Prostate gland (tissue), 2 donors: ENCODE results near the gene PFDN5. TPM values are rescaled to one million over a fixed set of nuclear protein-coding genes. Genes with fewer than 3 reads are reported as not detected.

Experiments
- DNase-seq: peaks from one replicate; pipeline ENCODE4 v3.0.0-alpha.2; 2019; ENCODE audit warnings: low spot score
- H3K27ac ChIP-seq, 2 donors: fragments of 200-600 bp; sonication (generic); 2 replicates each; pipeline ENCODE4 v1.5.1; 2017 to 2019
- H3K27me3 ChIP-seq: fragments of 200-600 bp; sonication (generic); replicated peaks from 2 replicates; pipeline ENCODE4 v1.5.1; 2019; ENCODE audit not compliant: insufficient read depth
- H3K36me3 ChIP-seq, 2 donors: fragments of 200-600 bp; sonication (generic); 1 replicate in 1 of 2; 2 replicates in 1 of 2; pipeline versions ENCODE4 v1.5.1 to v1.8.1; 2017 to 2019
- H3K4me1 ChIP-seq: fragments of 200-600 bp; sonication (generic); replicated peaks from 2 replicates; pipeline ENCODE4 v1.5.1; 2019
- H3K4me3 ChIP-seq, 2 donors: fragments of 200-600 bp; sonication (generic); 2 replicates each; pipeline ENCODE4 v1.5.1; 2017 to 2019
- H3K9me3 ChIP-seq: fragments of 200-600 bp; sonication (generic); 2 replicates; pipeline ENCODE4 v1.5.1; 2017
- CTCF ChIP-seq, 4 experiments: fragments of 200-600 bp in 2 of 4; fragments of 450-650 bp in 2 of 4; sonication (generic) in 2 of 4; IDR thresholded peaks; 1 replicate in 3 of 4; 2 replicates in 1 of 4; pipeline ENCODE4 v1.5.1; 2016 to 2019; ENCODE audit warnings: antibody characterized with exemption in 4 of 4, mild to moderate bottlenecking in 2 of 4, moderate library complexity in 2 of 4
- POLR2A ChIP-seq: fragments of 450-650 bp; IDR thresholded peaks from one replicate; pipeline ENCODE4 v1.6.1; 2016; ENCODE audit warnings: antibody characterized with exemption, mild to moderate bottlenecking
- POLR2AphosphoS5 ChIP-seq: sonication (generic); formaldehyde crosslinking; IDR thresholded peaks from one replicate; pipeline ENCODE4 v1.6.1; 2017; ENCODE audit warnings: antibody characterized with exemption
- WGBS: methylation state at CpG from one replicate; pipeline ENCODE4 v1.1.5; 2018; 5-methylcytosine and 5-hydroxymethylcytosine counted together
- intact Hi-C: fragments of 100-400 bp; cut with DNase I; formaldehyde crosslinking; loops from one replicate; pipeline ENCODE4 v1.14.2; 2022
- total RNA-seq, 2 donors: library from RNA; depleted of rRNA; stranded (reverse); fragments of >200 nt; gene quantifications; one replicate each; pipeline ENCODE4 v1.1.0, GENCODE V29; 2016

Gene PFDN5
- total RNA-seq, 2 donors from 2014 or later: 552 to 673 TPM

- 18% methylated on average over 28 of the region's 28 CpGs for WGBS
- intact Hi-C loops: loop anchor here (1.0 to 10.0 kb wide), 2 partner anchors 21 to 181 kb away; partner anchors contain the start of genes NPFF and TARBP2
- H3K4me1 ChIP-seq: peaks cover 9% of the 10 kb centered on the region
Observed at GRCh38 chr12:53324113-53324778, 28.9 kb downstream of the PFDN5 start.

GRCh38 chr12:53324779-53325510 is 29.6 kb downstream of the PFDN5 start:
- Histone ChIP-seq H3K4me1 (peaks cover 9% of the 10 kb centered on the region), H3K27ac (peak overlapping the region; percentile 70 to 76), H3K4me3 (peak overlapping the region; percentile 46 to 49), H3K9me3 (no peaks in the 10 kb centered on the region), H3K36me3 (no peaks in the 10 kb centered on the region), H3K27me3 (no peaks in the 10 kb centered on the region)
- intact Hi-C loops: loop anchor here (1.0 to 10.0 kb wide), 2 partner anchors 20 to 180 kb away; partner anchors contain the start of genes NPFF and TARBP2
- TF ChIP-seq POLR2AphosphoS5 (peak; percentile 60), CTCF (IDR thresholded peaks at IDR 0.05) (peak; percentile 44 to 92 (median 76)), POLR2A (peak; percentile 58)
- WGBS: 0% methylated on average over 47 of the region's 69 CpGs
- peak; percentile 87 for DNase-seq

More at GRCh38 chr12:53324113-53324778, 28.9 kb downstream of the PFDN5 start:
- no peak for TF ChIP-seq POLR2AphosphoS5
- TF ChIP-seq CTCF (IDR thresholded peaks at IDR 0.05): no peak
- TF ChIP-seq POLR2A: no peak
- Histone ChIP-seq H3K36me3 (no peaks in the 10 kb centered on the region), H3K9me3 (no peaks in the 10 kb centered on the region), H3K27me3 (no peaks in the 10 kb centered on the region), H3K27ac (peak overlapping the region; percentile 70 to 76), H3K4me3 (peak overlapping the region; percentile 46 to 49)
- no peak for DNase-seq

GRCh38 chr12:53325511-53326061 is 30.2 kb downstream of the PFDN5 start:
- H3K27ac ChIP-seq: peak overlapping the region; percentile 70 to 76
- H3K27me3 ChIP-seq: no peaks in the 10 kb centered on the region
- under 1% methylated on average over 36 of the region's 50 CpGs for WGBS
- TF ChIP-seq CTCF (IDR thresholded peaks at IDR 0.05) (no peak), POLR2A (no peak), POLR2AphosphoS5 (no peak)
- no peaks in the 10 kb centered on the region for H3K36me3 ChIP-seq
- H3K4me3 ChIP-seq: peak overlapping the region; percentile 46 to 49
- no peaks in the 10 kb centered on the region for H3K9me3 ChIP-seq
- H3K4me1 ChIP-seq: peaks cover 8% of the 10 kb centered on the region
- intact Hi-C loops: loop anchor here (10.0 kb wide), 1 partner anchor 179 kb away; the partner anchor contains the start of genes NPFF and TARBP2
- DNase-seq: no peak

- no peak for DNase-seq
- H3K27me3 ChIP-seq: no peaks in the 10 kb centered on the region
- H3K4me3 ChIP-seq: no peak overlapping the region
- intact Hi-C loops: loop anchor here (10.0 kb wide), 1 partner anchor 178 kb away; the partner anchor contains the start of genes NPFF and TARBP2
- peaks cover 5% of the 10 kb centered on the region for H3K4me1 ChIP-seq
- no peaks in the 10 kb centered on the region for H3K36me3 ChIP-seq
- no peak for TF ChIP-seq POLR2AphosphoS5
- no peak for TF ChIP-seq CTCF (IDR thresholded peaks at IDR 0.05)
- no peak for TF ChIP-seq POLR2A
- no peak overlapping the region for H3K27ac ChIP-seq
- no peaks in the 10 kb centered on the region for H3K9me3 ChIP-seq
- WGBS: 81% methylated on average over 8 of the region's 8 CpGs
Observed at GRCh38 chr12:53326460-53327185, 31.3 kb downstream of the PFDN5 start.
